Vagina (tissue), 2 donors: ENCODE results near the gene TRAF3IP1. TPM values are rescaled to one million over a fixed set of nuclear protein-coding genes. Genes with fewer than 3 reads are reported as not detected.

Source experiments
- DNase-seq, 2 donors: peaks; one replicate each; pipeline ENCODE4 v3.0.0-alpha.2; 2017; ENCODE audit errors: extremely low spot score in 2 of 2
- H3K27ac ChIP-seq: fragments of 200-600 bp; sonication (generic); one replicate; pipeline ENCODE4 v1.5.1; 2019
- H3K27me3 ChIP-seq: fragments of 200-600 bp; sonication (generic); one replicate; pipeline ENCODE4 v1.5.1; 2019
- H3K36me3 ChIP-seq, 2 donors: fragments of 200-600 bp; sonication (generic); one replicate each; pipeline ENCODE4 v1.5.1; 2017 to 2019
- H3K4me1 ChIP-seq: fragments of 200-600 bp; sonication (generic); one replicate; pipeline ENCODE4 v1.5.1; 2019
- H3K4me3 ChIP-seq, 2 donors: fragments of 200-600 bp; sonication (generic); 1 replicate in 1 of 2; 2 replicates in 1 of 2; pipeline ENCODE4 v1.5.1; 2016 to 2019
- H3K9me3 ChIP-seq: fragments of 200-600 bp; sonication (generic); one replicate; pipeline ENCODE4 v1.5.1; 2019
- CTCF ChIP-seq, 3 experiments: fragments of 450-650 bp in 2 of 3; fragments of 200-600 bp in 1 of 3; sonication (generic) in 1 of 3; IDR thresholded peaks; one replicate each; pipeline ENCODE4 v1.5.1; 2017 to 2019; ENCODE audit warnings: antibody characterized with exemption in 3 of 3, mild to moderate bottlenecking in 2 of 3, moderate library complexity in 2 of 3
- POLR2A ChIP-seq, 2 donors: fragments of 450-650 bp; IDR thresholded peaks; one replicate each; pipeline ENCODE4 v1.6.1; 2017; ENCODE audit warnings: antibody characterized with exemption in 2 of 2, mild to moderate bottlenecking in 2 of 2, moderate library complexity in 2 of 2
- POLR2AphosphoS5 ChIP-seq, 2 donors: sonication (generic); formaldehyde crosslinking; IDR thresholded peaks; one replicate each; pipeline ENCODE4 v1.9.0; 2017; ENCODE audit warnings: antibody characterized with exemption in 2 of 2, mild to moderate bottlenecking in 2 of 2, low read depth in 1 of 2; ENCODE audit not compliant: insufficient read depth in 1 of 2
- intact Hi-C: fragments of 100-400 bp; cut with DNase I; formaldehyde crosslinking; loops from one replicate; pipeline ENCODE4 v1.15.1; 2023
- total RNA-seq: library from RNA; depleted of rRNA; stranded (reverse); fragments of >200 nt; gene quantifications from one replicate; pipeline ENCODE4 v1.2.3, GENCODE V29; 2016

The TRAF3IP1 gene
- total RNA-seq, 1 donor from 2014 or later, result 10.3 TPM

- H3K4me1 ChIP-seq, result peaks cover 66% of the 10 kb centered on the region
Measured at GRCh38 chr2:238280083-238280825, 40.1 kb upstream of the TRAF3IP1 start.

GRCh38 chr2:238281826-238282480 is 38.4 kb upstream of the TRAF3IP1 start:
- Histone ChIP-seq H3K27ac (no peak overlapping the region), H3K4me1 (peaks cover 83% of the 10 kb centered on the region), H3K4me3 (no peak overlapping the region), H3K9me3 (no peaks in the 10 kb centered on the region), H3K36me3 (peaks cover 0 to 5% of the 10 kb centered on the region in 2 donors), H3K27me3 (no peaks in the 10 kb centered on the region)
- DNase-seq, result no peak
- TF ChIP-seq POLR2A (IDR thresholded peaks at IDR 0.05) (no peak), CTCF (IDR thresholded peaks at IDR 0.05) (no peak), POLR2AphosphoS5 (IDR thresholded peaks at IDR 0.05; ENCODE audit: insufficient read depth in 1 of 2, low read depth in 1 of 2) (no peak)
- intact Hi-C loops, result no loop called here

More at GRCh38 chr2:238280083-238280825, 40.1 kb upstream of the TRAF3IP1 start:
- Histone ChIP-seq H3K27ac (no peak overlapping the region), H3K4me3 (no peak overlapping the region), H3K36me3 (peaks cover 0 to 21% of the 10 kb centered on the region in 2 donors), H3K27me3 (no peaks in the 10 kb centered on the region), H3K9me3 (no peaks in the 10 kb centered on the region)
- DNase-seq, result no peak
- TF ChIP-seq POLR2AphosphoS5 (IDR thresholded peaks at IDR 0.05; ENCODE audit: insufficient read depth in 1 of 2, low read depth in 1 of 2), result no peak
- no peak for TF ChIP-seq CTCF (IDR thresholded peaks at IDR 0.05)
- TF ChIP-seq POLR2A (IDR thresholded peaks at IDR 0.05), result no peak
- intact Hi-C loops, result no loop called here

GRCh38 chr2:238282861-238283738 is 37.2 kb upstream of the TRAF3IP1 start:
- H3K4me3 ChIP-seq, result no peak overlapping the region
- TF ChIP-seq POLR2A (IDR thresholded peaks at IDR 0.05) (no peak), POLR2AphosphoS5 (IDR thresholded peaks at IDR 0.05; ENCODE audit: insufficient read depth in 1 of 2, low read depth in 1 of 2) (no peak), CTCF (IDR thresholded peaks at IDR 0.05) (no peak)
- H3K9me3 ChIP-seq, result no peaks in the 10 kb centered on the region
- DNase-seq, result no peak
- intact Hi-C loops, result no loop called here
- no peaks in the 10 kb centered on the region for H3K27me3 ChIP-seq
- peaks cover 95% of the 10 kb centered on the region for H3K4me1 ChIP-seq
- no peak overlapping the region for H3K27ac ChIP-seq
- H3K36me3 ChIP-seq, result no peaks in the 10 kb centered on the region

GRCh38 chr2:238284802-238285515 is 35.4 kb upstream of the TRAF3IP1 start:
- DNase-seq, result no peak
- peak overlapping the region; percentile 96 for H3K27ac ChIP-seq
- peaks cover 88% of the 10 kb centered on the region for H3K4me1 ChIP-seq
- H3K36me3 ChIP-seq, result no peaks in the 10 kb centered on the region
- intact Hi-C loops, result no loop called here
- peak overlapping the region in 1 of 2 donors; percentile 86 for H3K4me3 ChIP-seq
- H3K9me3 ChIP-seq, result no peaks in the 10 kb centered on the region
- H3K27me3 ChIP-seq, result no peaks in the 10 kb centered on the region
- TF ChIP-seq POLR2A (IDR thresholded peaks at IDR 0.05), result no peak
- no peak for TF ChIP-seq CTCF (IDR thresholded peaks at IDR 0.05)
- TF ChIP-seq POLR2AphosphoS5 (IDR thresholded peaks at IDR 0.05; ENCODE audit: insufficient read depth in 1 of 2, low read depth in 1 of 2), result no peak
